ENCODE results near the gene LAMP5.

DNA sequence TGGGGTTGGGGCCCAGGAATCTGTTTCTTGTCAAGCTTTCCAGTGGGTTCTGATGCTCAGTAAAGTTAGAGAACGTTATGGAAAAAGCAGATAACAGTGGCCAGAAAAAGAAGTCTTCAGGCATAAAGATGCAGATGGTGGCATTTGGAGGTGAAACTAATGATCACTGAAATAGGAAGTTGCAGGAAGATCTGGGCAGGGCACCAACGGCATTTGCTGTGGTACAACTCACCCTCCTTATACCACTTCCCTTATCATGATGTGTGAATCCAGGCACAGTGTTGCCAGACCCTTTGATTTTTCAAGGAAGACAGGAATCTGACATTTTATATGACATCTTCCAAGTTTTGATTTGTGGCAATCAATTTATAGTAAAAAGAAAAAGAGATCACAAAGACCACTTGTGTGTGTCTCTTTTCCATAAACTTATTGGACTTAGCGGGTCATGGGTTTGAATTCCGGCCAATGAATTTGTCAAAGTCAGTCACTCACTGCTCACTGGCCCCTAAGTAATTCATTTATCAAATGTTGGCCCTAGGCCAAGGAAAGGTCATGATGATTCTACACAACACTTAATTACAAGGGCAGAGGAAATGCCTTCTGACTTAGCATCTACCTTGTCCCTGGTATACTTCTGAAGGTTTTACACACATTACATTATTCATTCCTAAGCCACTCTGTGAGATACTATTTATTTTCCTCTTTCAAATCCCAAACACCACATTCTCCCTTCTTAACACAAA lies 37.6 kb downstream of the LAMP5 start:
- TF ChIP-seq, protein P1, sequence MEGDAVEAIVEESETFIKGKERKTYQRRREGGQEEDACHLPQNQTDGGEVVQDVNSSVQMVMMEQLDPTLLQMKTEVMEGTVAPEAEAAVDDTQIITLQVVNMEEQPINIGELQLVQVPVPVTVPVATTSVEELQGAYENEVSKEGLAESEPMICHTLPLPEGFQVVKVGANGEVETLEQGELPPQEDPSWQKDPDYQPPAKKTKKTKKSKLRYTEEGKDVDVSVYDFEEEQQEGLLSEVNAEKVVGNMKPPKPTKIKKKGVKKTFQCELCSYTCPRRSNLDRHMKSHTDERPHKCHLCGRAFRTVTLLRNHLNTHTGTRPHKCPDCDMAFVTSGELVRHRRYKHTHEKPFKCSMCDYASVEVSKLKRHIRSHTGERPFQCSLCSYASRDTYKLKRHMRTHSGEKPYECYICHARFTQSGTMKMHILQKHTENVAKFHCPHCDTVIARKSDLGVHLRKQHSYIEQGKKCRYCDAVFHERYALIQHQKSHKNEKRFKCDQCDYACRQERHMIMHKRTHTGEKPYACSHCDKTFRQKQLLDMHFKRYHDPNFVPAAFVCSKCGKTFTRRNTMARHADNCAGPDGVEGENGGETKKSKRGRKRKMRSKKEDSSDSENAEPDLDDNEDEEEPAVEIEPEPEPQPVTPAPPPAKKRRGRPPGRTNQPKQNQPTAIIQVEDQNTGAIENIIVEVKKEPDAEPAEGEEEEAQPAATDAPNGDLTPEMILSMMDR (IDR thresholded peaks at IDR 0.05) = no peak
- no peak for TF ChIP-seq ZFX (IDR thresholded peaks at IDR 0.05; ENCODE audit: borderline replicate concordance)

All from 22Rv1 (cell line).